ENCODE measurements around the gene PRTN3. TPM values are rescaled to one million over a fixed set of nuclear protein-coding genes. Genes with fewer than 3 reads are reported as not detected.
A peak's percentile ranks its signal among the peaks of the same experiment; 100 is the strongest.
"Not testable (repeated sequence)": the region's sequence is repeated elsewhere in the genome, so short reads cannot be mapped to it uniquely, and the experiment has no call there.

PRTN3 gene
- total RNA-seq, 3 donors from 2014 or later: not detected

GRCh38 chr19:814152-815078, 26.4 kb upstream of the PRTN3 start:
- no peaks in the 10 kb centered on the region for H3K4me1 ChIP-seq (ENCODE audit: low read depth)
- H3K4me3 ChIP-seq: no peak overlapping the region
- ATAC-seq (peak; percentile 23), DNase-seq (no peak)
- no peak for TF ChIP-seq CTCF (IDR thresholded peaks at IDR 0.05)
- peaks cover 12% of the 10 kb centered on the region for H3K36me3 ChIP-seq (ENCODE audit: low read depth)
- intact Hi-C loops (cut with DNase I, micrococcal nuclease): no loop called here
- no peaks in the 10 kb centered on the region for H3K9me3 ChIP-seq

- no peaks in the 10 kb centered on the region for H3K9me3 ChIP-seq
- H3K4me1 ChIP-seq (ENCODE audit: low read depth): no peaks in the 10 kb centered on the region
- ATAC-seq: peak; percentile 5
Observed at GRCh38 chr19:815079-815774, 25.6 kb upstream of the PRTN3 start.

GRCh38 chr19:815775-816499, 24.9 kb upstream of the PRTN3 start:
- intact Hi-C loops (cut with DNase I, micrococcal nuclease): no loop called here
- H3K9me3 ChIP-seq: no peaks in the 10 kb centered on the region
- DNase-seq (no peak), ATAC-seq (no peak)
- no peak overlapping the region for H3K4me3 ChIP-seq
- no peaks in the 10 kb centered on the region for H3K4me1 ChIP-seq (ENCODE audit: low read depth)
- no peak for TF ChIP-seq CTCF (IDR thresholded peaks at IDR 0.05)
- peaks cover 2% of the 10 kb centered on the region for H3K36me3 ChIP-seq (ENCODE audit: low read depth)

More at GRCh38 chr19:815079-815774, 25.6 kb upstream of the PRTN3 start:
- H3K4me3 ChIP-seq: no peak overlapping the region
- peaks cover 6% of the 10 kb centered on the region for H3K36me3 ChIP-seq (ENCODE audit: low read depth)
- TF ChIP-seq CTCF (IDR thresholded peaks at IDR 0.05): no peak
- DNase-seq: no peak
- intact Hi-C loops (cut with DNase I, micrococcal nuclease): no loop called here

GRCh38 chr19:816500-816857, 24.3 kb upstream of the PRTN3 start:
- no peak for TF ChIP-seq CTCF (IDR thresholded peaks at IDR 0.05)
- no peaks in the 10 kb centered on the region for H3K36me3 ChIP-seq (ENCODE audit: low read depth)
- no peak overlapping the region for H3K4me3 ChIP-seq
- no peaks in the 10 kb centered on the region for H3K9me3 ChIP-seq
- intact Hi-C loops (cut with DNase I, micrococcal nuclease): no loop called here
- DNase-seq (no peak), ATAC-seq (no peak)
- H3K4me1 ChIP-seq (ENCODE audit: low read depth): peaks cover 4% of the 10 kb centered on the region

- H3K9me3 ChIP-seq; H3K36me3 ChIP-seq (ENCODE audit: low read depth); ATAC-seq; H3K4me1 ChIP-seq (ENCODE audit: low read depth); intact Hi-C loops (cut with DNase I, micrococcal nuclease); DNase-seq; H3K4me3 ChIP-seq: not testable (repeated sequence)
Observed at GRCh38 chr19:820212-820611, 20.6 kb upstream of the PRTN3 start.
